ENCODE results near the gene ATP5F1B. TPM values are rescaled to one million over a fixed set of nuclear protein-coding genes. Genes with fewer than 3 reads are reported as not detected.

Gene ATP5F1B
- total RNA-seq, 1 experiment from 2014 or later: 999 TPM

DNA sequence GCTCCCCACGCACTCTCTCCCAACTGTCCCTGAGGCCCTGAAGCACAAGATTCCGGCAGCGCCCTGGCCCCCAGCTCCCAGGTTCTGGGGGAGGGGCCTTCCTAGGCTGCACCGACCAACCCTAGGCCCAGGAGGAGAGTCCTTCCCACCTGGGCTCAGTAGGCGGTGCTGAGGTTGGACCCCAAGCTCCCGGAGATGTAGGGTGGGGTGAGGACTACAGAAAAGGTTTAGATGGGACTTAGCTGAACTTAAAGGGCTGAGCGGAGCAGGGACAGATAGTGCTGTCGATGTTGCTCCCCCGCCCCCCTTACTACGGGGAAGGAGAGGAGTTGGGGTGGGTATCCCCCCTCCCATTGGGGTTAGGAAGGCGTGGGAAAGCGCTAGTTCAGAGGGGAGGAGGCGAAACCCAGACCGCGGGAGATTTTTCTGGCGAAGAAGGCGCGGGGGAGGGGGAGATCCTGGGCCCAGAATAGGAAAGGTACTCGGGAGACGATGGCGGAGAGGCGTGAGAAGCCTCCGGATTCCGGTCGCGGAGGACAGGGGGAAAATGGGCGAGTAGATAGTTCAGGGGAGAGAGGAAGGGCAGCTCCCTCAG lies 11.4 kb downstream of the ATP5F1B start:
- no TSS peak for BruUV-seq (replicated peaks)
- Histone ChIP-seq H3K27ac (ENCODE audit: low read length) (peak overlapping the region; percentile 92), H3K36me3 (ENCODE audit: control insufficient read depth, insufficient read depth, low read length) (peaks cover 8% of the 10 kb centered on the region), H3K4me3 (ENCODE audit: low read depth in 2 of 2, low read length in 2 of 2) (peak overlapping the region; percentile 65 to 90), H3K27me3 (ENCODE audit: control insufficient read depth, insufficient read depth, low read length) (no peaks in the 10 kb centered on the region), H3K9me3 (ENCODE audit: control insufficient read depth, insufficient read depth, low read depth, low read length) (no peaks in the 10 kb centered on the region), H3K4me1 (ENCODE audit: control insufficient read depth, insufficient read depth, low read length) (peaks cover 47% of the 10 kb centered on the region)
- intact Hi-C loops (cut with micrococcal nuclease; ENCODE audit: unreplicated experiment) (no loop called here), in situ Hi-C loops (cut with HindIII; ENCODE audit: low pct_unique_long_range_greater_than_20kb, low sequenced_read_pairs) (no loop called here)
- DNase-seq (ENCODE audit: low read depth, low spot score) (no peak), ATAC-seq (peak; percentile 8)
- ChIA-PET POLR2A (interaction anchor here (0.5 kb wide), 1 partner anchor 13 kb away, joined by 3 read pairs; no protein-coding TSS in a partner anchor), CTCF (interaction anchor here (0.6 to 1.2 kb wide), 2 partner anchors 22 to 127 kb away, joined by 3 to 9 read pairs; no protein-coding TSS in a partner anchor)
- TF ChIP-seq, protein P1, sequence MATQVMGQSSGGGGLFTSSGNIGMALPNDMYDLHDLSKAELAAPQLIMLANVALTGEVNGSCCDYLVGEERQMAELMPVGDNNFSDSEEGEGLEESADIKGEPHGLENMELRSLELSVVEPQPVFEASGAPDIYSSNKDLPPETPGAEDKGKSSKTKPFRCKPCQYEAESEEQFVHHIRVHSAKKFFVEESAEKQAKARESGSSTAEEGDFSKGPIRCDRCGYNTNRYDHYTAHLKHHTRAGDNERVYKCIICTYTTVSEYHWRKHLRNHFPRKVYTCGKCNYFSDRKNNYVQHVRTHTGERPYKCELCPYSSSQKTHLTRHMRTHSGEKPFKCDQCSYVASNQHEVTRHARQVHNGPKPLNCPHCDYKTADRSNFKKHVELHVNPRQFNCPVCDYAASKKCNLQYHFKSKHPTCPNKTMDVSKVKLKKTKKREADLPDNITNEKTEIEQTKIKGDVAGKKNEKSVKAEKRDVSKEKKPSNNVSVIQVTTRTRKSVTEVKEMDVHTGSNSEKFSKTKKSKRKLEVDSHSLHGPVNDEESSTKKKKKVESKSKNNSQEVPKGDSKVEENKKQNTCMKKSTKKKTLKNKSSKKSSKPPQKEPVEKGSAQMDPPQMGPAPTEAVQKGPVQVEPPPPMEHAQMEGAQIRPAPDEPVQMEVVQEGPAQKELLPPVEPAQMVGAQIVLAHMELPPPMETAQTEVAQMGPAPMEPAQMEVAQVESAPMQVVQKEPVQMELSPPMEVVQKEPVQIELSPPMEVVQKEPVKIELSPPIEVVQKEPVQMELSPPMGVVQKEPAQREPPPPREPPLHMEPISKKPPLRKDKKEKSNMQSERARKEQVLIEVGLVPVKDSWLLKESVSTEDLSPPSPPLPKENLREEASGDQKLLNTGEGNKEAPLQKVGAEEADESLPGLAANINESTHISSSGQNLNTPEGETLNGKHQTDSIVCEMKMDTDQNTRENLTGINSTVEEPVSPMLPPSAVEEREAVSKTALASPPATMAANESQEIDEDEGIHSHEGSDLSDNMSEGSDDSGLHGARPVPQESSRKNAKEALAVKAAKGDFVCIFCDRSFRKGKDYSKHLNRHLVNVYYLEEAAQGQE (IDR thresholded peaks at IDR 0.05; ENCODE audit: insufficient read depth in 1 of 2, low read depth in 2 of 2, low read length in 1 of 2): no peak
- TF ChIP-seq, protein P2, sequence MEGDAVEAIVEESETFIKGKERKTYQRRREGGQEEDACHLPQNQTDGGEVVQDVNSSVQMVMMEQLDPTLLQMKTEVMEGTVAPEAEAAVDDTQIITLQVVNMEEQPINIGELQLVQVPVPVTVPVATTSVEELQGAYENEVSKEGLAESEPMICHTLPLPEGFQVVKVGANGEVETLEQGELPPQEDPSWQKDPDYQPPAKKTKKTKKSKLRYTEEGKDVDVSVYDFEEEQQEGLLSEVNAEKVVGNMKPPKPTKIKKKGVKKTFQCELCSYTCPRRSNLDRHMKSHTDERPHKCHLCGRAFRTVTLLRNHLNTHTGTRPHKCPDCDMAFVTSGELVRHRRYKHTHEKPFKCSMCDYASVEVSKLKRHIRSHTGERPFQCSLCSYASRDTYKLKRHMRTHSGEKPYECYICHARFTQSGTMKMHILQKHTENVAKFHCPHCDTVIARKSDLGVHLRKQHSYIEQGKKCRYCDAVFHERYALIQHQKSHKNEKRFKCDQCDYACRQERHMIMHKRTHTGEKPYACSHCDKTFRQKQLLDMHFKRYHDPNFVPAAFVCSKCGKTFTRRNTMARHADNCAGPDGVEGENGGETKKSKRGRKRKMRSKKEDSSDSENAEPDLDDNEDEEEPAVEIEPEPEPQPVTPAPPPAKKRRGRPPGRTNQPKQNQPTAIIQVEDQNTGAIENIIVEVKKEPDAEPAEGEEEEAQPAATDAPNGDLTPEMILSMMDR (IDR thresholded peaks at IDR 0.05): no peak
- TF ChIP-seq SIN3A (IDR thresholded peaks at IDR 0.05; ENCODE audit: borderline replicate concordance, insufficient read depth, low read depth, low read length) (no peak), POLR2AphosphoS5 (IDR thresholded peaks at IDR 0.05; ENCODE audit: low read depth, low read length) (no peak), TCF7L2 (IDR thresholded peaks at IDR 0.05; ENCODE audit: low read depth, low read length) (no peak)

DNA sequence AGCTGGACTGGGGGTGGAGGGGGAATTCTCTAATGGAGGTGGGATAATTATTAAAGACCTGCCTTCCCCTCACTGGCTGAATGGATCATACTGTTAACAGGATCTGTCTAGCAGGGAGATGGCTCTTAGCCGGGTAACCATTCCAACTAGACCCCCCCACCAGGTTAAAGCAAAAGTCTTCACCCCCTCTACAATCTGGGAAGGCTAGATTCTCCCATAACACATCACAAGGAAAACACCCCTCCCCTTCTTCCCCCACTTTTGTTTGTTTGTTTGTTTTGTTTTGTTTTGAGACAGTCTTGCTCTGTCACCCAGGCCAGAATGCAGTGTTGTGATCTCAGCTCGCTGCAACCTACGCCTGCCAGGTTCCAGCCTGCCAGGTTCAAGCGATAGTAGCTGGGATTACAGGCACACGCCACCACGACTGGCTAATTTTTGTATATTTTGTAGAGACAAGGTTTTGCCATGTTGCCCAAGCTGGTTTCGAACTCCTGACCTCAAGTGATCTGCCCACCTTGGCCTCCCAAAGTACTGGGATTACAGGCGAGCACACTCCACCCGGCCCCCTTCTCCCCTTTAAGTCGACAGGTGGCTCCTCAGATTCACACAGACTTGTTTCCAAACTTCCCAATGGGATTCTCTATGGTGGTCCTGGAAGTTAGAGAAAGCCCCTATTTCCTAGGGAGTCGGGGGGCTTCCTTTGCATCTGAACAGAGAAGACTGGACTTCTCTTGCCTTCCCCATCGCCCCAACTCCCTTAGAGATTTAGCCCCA lies 12.1 kb downstream of the ATP5F1B start:
- POLR2A ChIA-PET: interaction anchor here (0.6 to 0.7 kb wide), 2 partner anchors 12 to 89 kb away, joined by 3 to 10 read pairs; no protein-coding TSS in a partner anchor
- TF ChIP-seq, protein P2 (IDR thresholded peaks at IDR 0.05): no peak
- no peak for TF ChIP-seq SIN3A (IDR thresholded peaks at IDR 0.05; ENCODE audit: borderline replicate concordance, insufficient read depth, low read depth, low read length)
- no peak for TF ChIP-seq POLR2AphosphoS5 (IDR thresholded peaks at IDR 0.05; ENCODE audit: low read depth, low read length)
- TF ChIP-seq TCF7L2 (IDR thresholded peaks at IDR 0.05; ENCODE audit: low read depth, low read length): no peak
- TF ChIP-seq, protein P1 (IDR thresholded peaks at IDR 0.05; ENCODE audit: insufficient read depth in 1 of 2, low read depth in 2 of 2, low read length in 1 of 2): no peak
- peak overlapping the region; percentile 92 for H3K27ac ChIP-seq (ENCODE audit: low read length)

More for the DNA sequence above, 12.1 kb downstream of the ATP5F1B start:
- Histone ChIP-seq H3K9me3 (ENCODE audit: control insufficient read depth, insufficient read depth, low read depth, low read length) (no peaks in the 10 kb centered on the region), H3K27me3 (ENCODE audit: control insufficient read depth, insufficient read depth, low read length) (no peaks in the 10 kb centered on the region), H3K36me3 (ENCODE audit: control insufficient read depth, insufficient read depth, low read length) (peaks cover 6% of the 10 kb centered on the region), H3K4me3 (ENCODE audit: low read depth in 2 of 2, low read length in 2 of 2) (peak overlapping the region; percentile 65 to 90), H3K4me1 (ENCODE audit: control insufficient read depth, insufficient read depth, low read length) (peaks cover 47% of the 10 kb centered on the region)
- no peak for ATAC-seq
- BruUV-seq (replicated peaks): no TSS peak
- in situ Hi-C loops (cut with HindIII; ENCODE audit: low pct_unique_long_range_greater_than_20kb, low sequenced_read_pairs): no loop called here
- intact Hi-C loops (cut with micrococcal nuclease; ENCODE audit: unreplicated experiment): no loop called here
- CTCF ChIA-PET: interaction anchor here (1.2 kb wide), 1 partner anchor 22 kb away, joined by 3 read pairs; no protein-coding TSS in a partner anchor
- DNase-seq (ENCODE audit: low read depth, low spot score): no peak
